Suprapubic skin (tissue), 4 donors: Measurements from ENCODE around the gene TANC1. TPM values are rescaled to one million over a fixed set of nuclear protein-coding genes. Genes with fewer than 3 reads are reported as not detected.

ENCODE experiments used
- DNase-seq, 2 donors: peaks; one replicate each; pipeline ENCODE4 v3.0.0-alpha.2; 2019; ENCODE audit warnings: low spot score in 2 of 2
- H3K27ac ChIP-seq: fragments of 200-600 bp; sonication (generic); one replicate; pipeline ENCODE4 v1.5.1; 2019
- H3K27me3 ChIP-seq: fragments of 200-600 bp; sonication (generic); one replicate; pipeline ENCODE4 v1.5.1; 2019
- H3K36me3 ChIP-seq: fragments of 200-600 bp; sonication (generic); one replicate; pipeline ENCODE4 v1.5.1; 2019
- H3K4me1 ChIP-seq: fragments of 200-600 bp; sonication (generic); one replicate; pipeline ENCODE4 v1.5.1; 2019
- H3K4me3 ChIP-seq: fragments of 200-600 bp; sonication (generic); one replicate; pipeline ENCODE4 v1.5.1; 2019; ENCODE audit warnings: mild to moderate bottlenecking
- H3K9me3 ChIP-seq: fragments of 200-600 bp; sonication (generic); one replicate; pipeline ENCODE4 v1.5.1; 2019
- CTCF ChIP-seq, 2 donors: fragments of 200-600 bp in 1 of 2; fragments of 450-650 bp in 1 of 2; sonication (generic) in 1 of 2; IDR thresholded peaks; one replicate each; pipeline ENCODE4 v1.5.1; 2016 to 2019; ENCODE audit warnings: antibody characterized with exemption in 2 of 2, mild to moderate bottlenecking in 1 of 2, moderate library complexity in 1 of 2
- EP300 ChIP-seq: sonication (generic); formaldehyde crosslinking; IDR thresholded peaks from one replicate; pipeline ENCODE4 v1.6.1; 2017; ENCODE audit warnings: antibody characterized with exemption
- POLR2A ChIP-seq, 2 donors: fragments of 450-650 bp; IDR thresholded peaks; one replicate each; pipeline ENCODE4 v1.6.1; 2017; ENCODE audit warnings: antibody characterized with exemption in 2 of 2, mild to moderate bottlenecking in 2 of 2, moderate library complexity in 2 of 2
- POLR2AphosphoS5 ChIP-seq, 3 donors: sonication (generic); formaldehyde crosslinking; IDR thresholded peaks; one replicate each; pipeline ENCODE4 v1.6.1; 2017; ENCODE audit warnings: antibody characterized with exemption in 3 of 3
- WGBS: methylation state at CpG from one replicate; pipeline ENCODE4 v1.1.5; 2018; 5-methylcytosine and 5-hydroxymethylcytosine counted together
- total RNA-seq, 4 donors: library from RNA; depleted of rRNA; stranded (reverse); fragments of >200 nt; gene quantifications; one replicate each; pipeline ENCODE4 v1.1.0, GENCODE V29; 2016

Gene TANC1
- total RNA-seq, 4 donors from 2014 or later, result 57.6 to 260 (median 88.3) TPM

DNA sequence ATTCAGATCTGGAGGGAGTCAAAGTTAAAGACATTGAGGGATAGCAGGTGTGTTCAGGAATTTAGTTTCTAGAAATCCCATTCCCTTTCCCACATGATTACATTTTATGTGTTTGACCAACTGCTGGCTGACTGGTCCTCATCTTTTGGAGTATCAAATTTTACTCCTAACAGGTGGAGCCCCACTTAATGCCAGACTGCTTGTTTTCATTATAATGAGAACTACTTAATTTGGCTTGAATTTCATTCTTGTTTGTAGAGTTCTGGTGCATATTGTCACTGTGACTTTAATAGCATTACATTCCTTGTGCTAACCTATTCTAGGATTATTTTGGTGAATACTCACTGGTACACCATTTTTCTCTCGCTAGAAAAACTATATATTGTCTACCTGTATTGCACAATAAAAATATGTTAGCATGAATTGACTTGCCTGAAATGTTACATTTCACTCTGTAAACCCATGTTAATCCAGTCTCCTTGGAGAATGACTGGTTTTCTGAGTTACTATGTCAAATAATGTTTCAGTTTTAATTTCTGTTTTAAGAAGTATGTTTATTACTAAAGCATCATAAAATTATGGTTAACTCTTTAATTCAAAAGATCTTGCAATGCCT, 98.2 kb downstream of the TANC1 start:
- no peak overlapping the region for H3K4me3 ChIP-seq
- no peak overlapping the region for H3K27ac ChIP-seq
- H3K36me3 ChIP-seq, result no peaks in the 10 kb centered on the region
- H3K9me3 ChIP-seq, result no peaks in the 10 kb centered on the region
- H3K4me1 ChIP-seq, result peaks cover 47% of the 10 kb centered on the region
- DNase-seq, result no peak
- H3K27me3 ChIP-seq, result no peaks in the 10 kb centered on the region
- WGBS, result 45% methylated on average over 1 of the region's 1 CpG
- TF ChIP-seq POLR2A (IDR thresholded peaks at IDR 0.05) (no peak), CTCF (IDR thresholded peaks at IDR 0.05) (no peak), POLR2AphosphoS5 (IDR thresholded peaks at IDR 0.05) (no peak), EP300 (no peak)

DNA sequence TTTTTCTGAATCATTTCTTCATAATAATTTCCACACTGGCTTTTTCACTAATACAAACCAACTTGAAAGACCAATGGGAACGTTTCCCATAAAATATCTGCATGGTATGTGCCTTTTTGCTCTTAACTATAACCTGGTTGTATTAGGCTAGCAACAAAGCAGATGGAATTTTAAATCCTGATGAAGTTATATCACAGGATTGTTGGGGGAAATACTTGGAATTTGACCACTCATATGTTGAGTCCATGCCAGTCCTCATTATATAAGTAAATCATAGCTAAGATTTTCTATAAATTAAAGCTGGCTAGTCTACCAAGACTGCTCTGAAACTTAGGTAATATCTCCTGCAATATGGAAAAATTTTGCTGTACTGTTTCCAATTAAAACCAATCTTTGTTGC, 99.5 kb downstream of the TANC1 start:
- no peak for DNase-seq
- H3K36me3 ChIP-seq, result no peaks in the 10 kb centered on the region
- TF ChIP-seq POLR2A (IDR thresholded peaks at IDR 0.05), result no peak
- TF ChIP-seq POLR2AphosphoS5 (IDR thresholded peaks at IDR 0.05), result no peak
- no peak for TF ChIP-seq CTCF (IDR thresholded peaks at IDR 0.05)
- TF ChIP-seq EP300, result no peak
- H3K4me3 ChIP-seq, result no peak overlapping the region
- WGBS, result 48% methylated on average over 1 of the region's 1 CpG
- no peak overlapping the region for H3K27ac ChIP-seq
- H3K4me1 ChIP-seq, result peaks cover 48% of the 10 kb centered on the region
- H3K9me3 ChIP-seq, result no peaks in the 10 kb centered on the region
- H3K27me3 ChIP-seq, result no peaks in the 10 kb centered on the region

DNA sequence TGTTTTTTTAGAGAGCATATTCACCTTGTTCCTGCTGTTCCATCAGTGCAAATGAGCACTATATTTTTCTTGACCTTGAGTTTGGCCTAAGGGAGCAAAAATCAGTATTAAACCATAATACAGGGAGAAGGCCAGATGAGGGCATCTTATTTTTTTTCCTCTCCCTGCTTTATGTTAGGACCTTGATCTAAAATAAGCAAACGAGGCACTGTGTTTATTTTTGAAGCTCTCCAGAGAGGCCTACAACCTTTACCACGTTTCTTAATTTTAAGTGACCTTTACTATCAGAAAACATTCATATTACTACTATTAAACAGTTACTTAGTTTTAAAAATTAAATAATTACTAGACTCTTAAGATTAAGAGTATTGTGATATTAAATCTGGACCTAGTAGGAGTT, 100.8 kb downstream of the TANC1 start:
- no peak for DNase-seq
- WGBS, result 70% methylated on average over 2 of the region's 2 CpGs
- Histone ChIP-seq H3K27me3 (no peaks in the 10 kb centered on the region), H3K9me3 (no peaks in the 10 kb centered on the region), H3K4me1 (peaks cover 51% of the 10 kb centered on the region), H3K27ac (no peak overlapping the region), H3K36me3 (no peaks in the 10 kb centered on the region), H3K4me3 (no peak overlapping the region)
- TF ChIP-seq CTCF (IDR thresholded peaks at IDR 0.05) (no peak), POLR2AphosphoS5 (IDR thresholded peaks at IDR 0.05) (no peak), EP300 (no peak), POLR2A (IDR thresholded peaks at IDR 0.05) (no peak)

DNA sequence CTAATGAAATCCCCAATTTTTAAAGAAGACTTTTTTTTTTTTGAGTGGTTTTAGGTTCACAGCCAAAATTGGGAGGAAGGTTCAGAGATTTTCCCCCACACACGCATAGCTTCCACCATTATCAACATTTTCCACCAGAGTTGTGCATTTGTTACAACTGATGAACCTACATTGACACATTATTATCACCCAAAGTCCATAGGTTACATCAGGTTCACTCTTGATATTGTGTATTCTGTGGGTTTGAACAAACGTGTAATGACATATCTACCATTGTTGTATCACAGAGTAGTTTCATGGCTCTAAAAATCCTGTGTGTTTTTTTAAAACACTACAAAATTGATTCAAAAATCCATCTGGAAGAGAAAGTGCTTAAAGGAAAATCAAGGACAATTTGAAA, 101.8 kb downstream of the TANC1 start:
- Histone ChIP-seq H3K4me3 (no peak overlapping the region), H3K27ac (no peak overlapping the region), H3K36me3 (no peaks in the 10 kb centered on the region), H3K4me1 (peaks cover 45% of the 10 kb centered on the region), H3K9me3 (no peaks in the 10 kb centered on the region), H3K27me3 (no peaks in the 10 kb centered on the region)
- DNase-seq, result no peak
- TF ChIP-seq EP300 (no peak), POLR2AphosphoS5 (IDR thresholded peaks at IDR 0.05) (no peak), CTCF (IDR thresholded peaks at IDR 0.05) (no peak), POLR2A (IDR thresholded peaks at IDR 0.05) (no peak)
- 47% methylated on average over 2 of the region's 2 CpGs for WGBS

DNA sequence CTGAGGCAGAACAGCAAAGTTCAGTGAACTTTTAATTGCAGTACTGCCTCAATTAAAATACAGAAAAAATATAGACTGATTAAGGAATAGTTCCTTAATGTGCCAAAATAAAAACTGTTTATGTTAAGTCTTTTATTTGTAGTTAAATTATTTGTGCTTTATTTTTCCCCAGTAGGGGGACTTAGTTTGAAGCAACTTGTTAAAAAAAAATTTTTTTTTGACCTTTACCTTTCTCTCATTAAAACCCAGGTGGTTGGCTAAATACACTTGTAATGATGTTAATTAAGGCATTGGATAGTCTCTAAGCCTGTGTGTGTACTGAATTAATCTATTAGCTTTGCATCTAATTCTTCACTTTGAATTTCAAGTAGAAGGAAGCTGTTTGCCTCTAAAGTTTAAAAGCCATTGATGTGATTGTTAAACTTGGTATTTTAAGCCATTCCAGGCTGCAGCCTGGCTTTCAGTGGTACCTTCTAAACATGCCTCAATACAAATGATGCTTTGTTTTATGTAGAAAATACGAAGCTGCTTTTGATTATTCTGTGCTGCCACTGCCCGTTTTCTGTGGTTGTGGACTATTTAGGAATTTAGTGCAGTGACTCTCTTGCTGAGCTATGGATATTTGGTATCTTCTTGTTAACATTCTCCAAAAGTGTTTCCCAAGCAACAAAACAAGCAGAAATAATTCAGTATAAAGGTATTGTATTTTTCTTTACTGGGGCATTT, 102.9 kb downstream of the TANC1 start:
- Histone ChIP-seq H3K36me3 (no peaks in the 10 kb centered on the region), H3K9me3 (no peaks in the 10 kb centered on the region), H3K4me1 (peaks cover 44% of the 10 kb centered on the region), H3K4me3 (no peak overlapping the region), H3K27me3 (no peaks in the 10 kb centered on the region), H3K27ac (no peak overlapping the region)
- DNase-seq, result no peak
- TF ChIP-seq POLR2AphosphoS5 (IDR thresholded peaks at IDR 0.05), result no peak
- TF ChIP-seq CTCF (IDR thresholded peaks at IDR 0.05), result no peak
- WGBS, result 63% methylated on average over 2 of the region's 2 CpGs
